HG03039 (cell line): ENCODE data around the gene CD99L2.
A peak's percentile ranks its signal among the peaks of the same experiment; 100 is the strongest.
"Not testable (repeated sequence)": the region's sequence is repeated elsewhere in the genome, so short reads cannot be mapped to it uniquely, and the experiment has no call there.

Experiments used
- ATAC-seq: cut with Tn5 transposase; IDR thresholded peaks from one replicate; pipeline ENCODE4 v1.9.1; 2021; ENCODE audit warnings: mild to moderate bottlenecking, moderate library complexity; ENCODE audit not compliant: unreplicated experiment

CD99L2 gene

GRCh38 chrX:150897421-150898320 lies 797 bp downstream of the CD99L2 start:
- no peak for ATAC-seq

GRCh38 chrX:150896632-150897031 lies 1.8 kb downstream of the CD99L2 start:
- ATAC-seq = no peak

DNA sequence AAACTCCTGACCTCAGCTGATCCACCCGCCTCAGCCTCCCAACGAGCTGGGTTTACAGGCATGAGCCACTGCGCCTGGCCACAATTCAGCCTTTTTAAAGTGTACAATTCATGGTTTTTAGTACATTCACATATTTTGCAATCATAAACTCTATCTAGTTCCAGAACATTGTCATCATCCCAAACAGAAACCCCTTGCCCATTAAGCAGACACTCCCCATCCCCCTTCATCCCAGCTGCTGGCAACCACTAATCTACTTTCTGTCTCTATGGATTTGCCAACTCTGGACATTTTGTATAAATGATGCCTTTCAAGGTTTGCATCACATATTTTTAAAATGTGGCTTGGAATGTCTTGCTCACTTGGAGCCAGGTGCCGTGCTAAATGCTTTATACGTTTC lies 4.5 kb downstream of the CD99L2 start:
- no peak for ATAC-seq

DNA sequence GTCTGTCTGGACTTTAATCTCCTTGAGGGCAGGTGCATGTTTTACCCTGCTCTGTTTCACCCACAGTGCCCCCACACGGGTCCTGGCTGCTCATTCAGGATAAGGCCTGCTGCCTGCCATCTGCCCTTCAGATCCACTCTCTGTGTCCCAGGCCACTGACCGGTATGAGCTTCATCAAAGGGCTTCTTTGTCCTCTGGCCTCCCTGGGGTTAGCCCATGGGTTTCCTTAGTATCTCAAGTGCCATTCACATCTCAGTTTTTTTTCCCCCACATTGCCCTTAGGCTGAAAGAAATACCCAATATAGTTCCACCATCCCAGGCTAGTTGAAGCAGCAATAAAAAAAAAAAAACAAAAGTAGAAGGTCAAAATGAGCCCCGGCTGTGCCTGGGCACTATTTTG lies 9.3 kb downstream of the CD99L2 start:
- no peak for ATAC-seq

DNA sequence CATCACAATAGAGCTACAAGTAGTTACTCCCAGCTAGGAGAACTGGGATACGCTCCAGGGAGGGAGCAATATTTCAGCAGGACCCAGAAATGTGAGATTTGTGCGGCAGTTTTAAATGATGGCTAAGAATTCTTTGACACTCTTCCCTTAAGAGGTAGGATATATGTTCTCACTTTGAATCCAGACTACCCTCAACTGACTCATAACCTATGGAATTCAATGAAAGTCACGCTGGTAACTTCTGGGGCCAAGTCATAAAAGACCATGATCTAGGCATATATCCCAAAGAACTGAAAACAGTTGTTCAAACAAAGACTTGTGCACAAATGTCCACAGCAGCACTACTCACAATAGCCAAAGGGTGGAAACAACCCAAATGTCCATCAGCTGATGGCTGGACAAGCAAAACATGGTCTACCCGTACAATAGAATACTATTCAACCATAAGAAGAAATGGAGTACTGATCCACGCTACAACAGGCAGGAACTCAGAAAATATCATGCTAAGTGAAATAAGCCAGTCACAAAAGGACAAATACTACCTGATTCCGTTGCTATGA lies 10.5 kb downstream of the CD99L2 start:
- no peak for ATAC-seq

DNA sequence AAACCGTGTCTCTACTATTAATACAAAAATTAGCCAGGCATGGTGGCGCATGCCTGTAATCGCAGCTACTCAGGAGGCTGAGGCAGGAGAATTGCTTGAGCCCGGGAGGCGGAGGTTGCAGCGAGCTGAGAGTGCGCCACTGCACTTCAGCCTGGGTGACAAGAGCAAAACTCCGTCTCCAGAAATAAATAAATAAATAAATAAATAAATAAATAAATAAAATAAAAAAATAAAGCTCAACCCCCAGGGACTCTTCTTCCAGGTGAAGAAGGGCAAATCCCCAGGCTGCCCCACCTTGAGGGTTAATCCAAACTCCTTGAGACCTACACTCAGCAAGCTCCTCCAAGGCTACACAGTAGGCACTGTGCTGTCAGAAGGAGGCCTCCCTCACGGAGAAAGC lies 11.2 kb downstream of the CD99L2 start:
- ATAC-seq = not testable (repeated sequence)

DNA sequence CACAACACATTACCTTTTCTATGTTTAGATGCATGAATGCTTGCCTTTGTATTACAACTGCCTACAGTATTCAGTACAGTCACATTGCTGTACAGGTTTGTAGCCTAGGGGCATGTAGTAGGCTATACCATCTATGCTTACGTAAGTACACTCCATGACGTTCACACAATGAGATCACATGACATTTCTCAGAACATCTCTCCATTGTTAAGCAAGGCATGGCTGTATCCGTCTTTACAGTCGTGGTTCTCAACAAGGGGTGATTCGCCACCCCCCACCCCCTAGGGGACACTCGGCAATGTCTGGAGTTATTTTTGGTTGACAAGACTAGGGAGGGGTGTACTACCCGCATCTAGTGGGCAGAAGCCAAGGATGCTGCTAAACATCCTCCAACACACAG lies 12.1 kb downstream of the CD99L2 start:
- no peak for ATAC-seq

DNA sequence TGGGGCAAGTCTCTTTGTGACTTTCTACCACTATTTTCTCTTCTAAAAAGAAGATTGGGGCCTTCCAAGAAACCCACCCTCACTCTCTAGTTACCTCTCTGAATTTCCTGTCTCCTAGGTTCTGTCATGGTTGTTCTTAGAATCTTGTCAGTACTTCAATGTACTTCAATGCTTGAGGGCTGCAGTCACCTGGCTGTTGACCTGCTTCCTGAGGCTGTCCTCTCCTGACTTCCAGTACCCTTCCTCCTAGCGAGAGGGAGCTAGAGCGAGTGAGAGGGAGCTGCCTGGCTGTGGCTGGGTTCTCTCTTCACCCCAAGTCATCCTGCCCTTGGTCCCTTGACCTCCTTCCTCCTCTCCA lies 17.7 kb downstream of the CD99L2 start:
- no peak for ATAC-seq

- ATAC-seq = peak; percentile 76
Observed at GRCh38 chrX:150879855-150880807, 18.3 kb downstream of the CD99L2 start.

DNA sequence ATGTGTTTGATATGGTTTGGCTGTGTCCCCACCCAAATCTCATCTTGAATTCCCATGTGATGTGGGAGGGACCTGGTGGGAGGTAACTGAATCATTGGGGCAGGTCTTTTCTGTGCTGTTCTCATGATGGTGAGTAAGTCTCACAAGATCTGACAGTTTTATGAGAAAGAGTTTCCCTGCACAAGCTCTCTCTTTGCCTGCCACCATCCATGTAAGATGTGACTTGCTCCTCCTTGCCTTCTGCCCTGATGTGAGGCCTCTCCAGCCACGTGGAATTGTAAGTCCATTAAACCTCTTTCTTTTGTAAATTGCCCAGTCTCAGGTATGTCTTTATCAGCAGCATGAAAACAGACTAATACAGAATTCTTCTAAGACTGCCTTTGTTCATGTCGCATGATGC lies 22.8 kb downstream of the CD99L2 start:
- ATAC-seq = not testable (repeated sequence)

DNA sequence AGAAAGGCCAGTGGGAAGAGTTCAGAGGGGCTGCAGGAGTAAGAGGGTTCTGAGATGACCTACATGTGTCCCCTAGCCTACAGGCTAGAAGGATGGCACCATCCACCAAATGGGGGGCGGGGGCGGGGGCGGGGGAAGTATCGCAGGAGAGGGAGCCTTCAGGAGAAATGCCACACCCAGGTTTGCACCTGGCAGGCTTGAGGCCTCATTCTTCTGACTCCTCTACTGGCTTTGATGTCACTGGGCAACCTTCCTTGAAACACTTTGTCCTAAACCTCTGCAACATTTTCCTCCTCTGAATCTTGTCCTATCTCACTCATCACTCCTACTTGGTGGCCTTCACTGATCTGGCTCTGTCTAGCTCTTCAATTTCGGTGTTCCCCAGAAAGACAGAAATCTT lies 24.0 kb downstream of the CD99L2 start:
- ATAC-seq = no peak

- ATAC-seq = peak; percentile 52
Observed at GRCh38 chrX:150873616-150874015, 24.9 kb downstream of the CD99L2 start.

DNA sequence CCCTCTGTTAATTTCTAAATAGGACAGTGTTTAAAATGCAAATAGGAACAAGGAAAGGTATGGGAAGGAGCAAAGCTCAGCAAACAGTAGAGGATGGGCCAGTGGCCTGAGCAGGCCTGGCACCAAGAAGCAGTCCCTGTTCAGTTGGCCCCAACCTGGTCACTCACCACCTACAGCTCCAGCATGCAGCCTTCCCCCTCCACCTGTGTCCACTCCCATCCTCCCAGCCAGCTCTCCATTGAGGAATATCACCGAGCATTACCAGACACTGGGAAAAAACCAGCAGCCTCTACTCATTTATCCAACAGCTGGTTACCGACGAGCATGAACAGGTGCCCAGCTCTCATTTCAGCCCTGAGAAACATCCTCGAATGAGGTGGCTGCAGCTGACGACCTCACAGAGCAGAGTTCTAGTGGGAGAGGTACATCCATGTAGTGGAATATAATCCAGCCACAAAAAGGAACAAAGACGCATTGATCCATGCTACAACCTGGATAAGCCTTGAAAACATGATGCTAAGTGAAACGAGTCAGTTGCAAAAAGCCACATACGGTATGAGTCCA lies 25.6 kb downstream of the CD99L2 start:
- ATAC-seq = no peak

GRCh38 chrX:150871341-150871811 lies 27.1 kb downstream of the CD99L2 start:
- no peak for ATAC-seq

GRCh38 chrX:150870487-150871340 lies 27.8 kb downstream of the CD99L2 start:
- ATAC-seq = peak; percentile 43

- ATAC-seq = no peak
Observed at GRCh38 chrX:150870029-150870428, 28.4 kb downstream of the CD99L2 start.

DNA sequence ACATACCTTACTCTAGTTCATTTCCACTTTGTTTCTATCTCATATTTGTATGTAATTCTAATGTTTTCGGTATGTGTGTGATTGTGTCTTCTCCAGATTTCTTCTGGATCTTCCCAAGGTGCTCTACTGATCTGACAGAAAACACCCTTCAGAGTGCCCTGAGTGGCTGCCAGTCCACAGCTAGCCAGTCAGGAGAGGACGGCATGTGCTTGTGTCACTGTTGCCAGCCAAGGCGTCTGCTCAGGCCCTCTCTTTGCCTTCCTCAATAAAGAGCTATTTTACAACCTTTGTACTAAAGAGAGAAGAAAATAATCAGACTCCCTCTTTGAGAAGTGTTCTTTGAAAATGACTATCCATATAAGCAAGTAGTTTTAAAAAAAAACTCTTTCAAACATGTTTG lies 29.0 kb downstream of the CD99L2 start:
- ATAC-seq = peak; percentile 60

GRCh38 chrX:150868625-150869024 lies 29.8 kb downstream of the CD99L2 start:
- no peak for ATAC-seq

- ATAC-seq = no peak
Observed at GRCh38 chrX:150864127-150864526, 34.3 kb downstream of the CD99L2 start.

DNA sequence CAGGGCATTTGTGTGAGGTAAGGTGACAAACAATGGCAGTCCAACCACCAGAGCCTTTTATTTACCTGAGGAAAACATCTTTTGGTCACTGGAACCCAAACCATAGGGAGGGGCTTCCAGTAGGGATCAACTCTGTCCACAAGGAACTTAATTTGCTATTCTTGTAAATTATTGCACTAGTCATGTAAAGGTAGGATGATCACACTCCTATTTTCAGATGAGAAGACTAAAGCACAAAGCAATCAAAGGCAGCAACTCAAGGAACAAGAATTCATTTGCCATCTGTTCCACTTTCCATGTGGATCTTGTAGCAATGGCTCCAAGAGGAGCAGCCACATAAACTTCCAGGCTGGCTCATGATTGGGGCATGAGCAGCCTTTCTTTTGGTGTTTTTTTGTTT lies 35.3 kb downstream of the CD99L2 start:
- no peak for ATAC-seq
